Aorta (tissue), 5 donors: Measurements from ENCODE around the gene TACC2. TPM values are rescaled to one million over a fixed set of nuclear protein-coding genes. Genes with fewer than 3 reads are reported as not detected.

Experiments used
- ATAC-seq: fragments of 200-7000 bp; cut with Tn5 transposase; one replicate; pipeline ENCODE4 v1.9.1; 2022; ENCODE audit warnings: moderate library complexity; ENCODE audit not compliant: low FRiP score
- DNase-seq, 2 donors: peaks; one replicate each; pipeline ENCODE4 v3.0.0-alpha.2; 2020
- H3K27ac ChIP-seq, 2 donors: one replicate each; pipeline ENCODE4 v1.5.1; 2013; ENCODE audit warnings: low read length in 2 of 2, mild to moderate bottlenecking in 2 of 2, moderate library complexity in 2 of 2, control low read depth in 1 of 2, inconsistent platforms in 1 of 2, low read depth in 1 of 2
- H3K27me3 ChIP-seq, 2 donors: one replicate each; pipeline ENCODE4 v1.6.1; 2013; ENCODE audit warnings: control low read depth in 1 of 2, low read length in 1 of 2, mild to moderate bottlenecking in 1 of 2, moderate library complexity in 1 of 2; ENCODE audit not compliant: insufficient read depth in 2 of 2, control insufficient read depth in 1 of 2
- H3K36me3 ChIP-seq, 2 donors: one replicate each; pipeline ENCODE4 v1.6.1; 2013; ENCODE audit warnings: control low read depth in 1 of 2, low read length in 1 of 2, mild to moderate bottlenecking in 1 of 2; ENCODE audit not compliant: insufficient read depth in 2 of 2, control insufficient read depth in 1 of 2
- H3K4me1 ChIP-seq, 2 donors: one replicate each; pipeline ENCODE4 v1.6.1; 2013; ENCODE audit warnings: low read length in 2 of 2, control low read depth in 1 of 2, mild to moderate bottlenecking in 1 of 2, moderate library complexity in 1 of 2; ENCODE audit not compliant: insufficient read depth in 2 of 2, control insufficient read depth in 1 of 2
- H3K4me3 ChIP-seq, 2 donors: one replicate each; pipeline ENCODE4 v1.5.1; 2013; ENCODE audit warnings: low read length in 2 of 2, control low read depth in 1 of 2, mild to moderate bottlenecking in 1 of 2
- H3K9me3 ChIP-seq: one replicate; pipeline ENCODE4 v1.6.1; 2013; ENCODE audit warnings: mild to moderate bottlenecking, low read length; ENCODE audit not compliant: control insufficient read depth
- WGBS, 2 donors: extraction: QIAGEN DNeasy Blood & Tissue Kit; methylation state at CpG; one replicate each; pipeline ENCODE4 v1.1.7; 2013; 5-methylcytosine and 5-hydroxymethylcytosine counted together
- intact Hi-C, 2 donors: fragments of 100-400 bp; cut with DNase I; formaldehyde crosslinking; loops; one replicate each; pipeline versions ENCODE4 v1.14.2 to v1.15.0; 2022
- polyA plus RNA-seq, 2 donors: library from polyadenylated mRNA; stranded (reverse); fragments of 200-250 nt; gene quantifications; one replicate each; pipeline ENCODE4 v1.2.3, GENCODE V29; 2013
- total RNA-seq, 2 donors: library from RNA; stranded (reverse); fragmentation: NEBNext Ultra II Directional; extraction: Animal tissue kit (Norgen Biotek cat#: 25700); gene quantifications; one replicate each; pipeline ENCODE4 v1.2.1, GENCODE V29; 2021
- donor health status: healthy with polysubstance abuse.
- donor health status: Bipolar disorder and iron deficiency.
- donor health status: DM: no; HTN: no; CAD: no.
- donor health status: DM: no; HTN: no; CAD: no.
- donor health status: DM: yes; HTN: yes; CAD: no.

TACC2 gene
- total and polyA plus RNA-seq, 4 donors = 25.8 to 74.4 (median 50.8) TPM

DNA sequence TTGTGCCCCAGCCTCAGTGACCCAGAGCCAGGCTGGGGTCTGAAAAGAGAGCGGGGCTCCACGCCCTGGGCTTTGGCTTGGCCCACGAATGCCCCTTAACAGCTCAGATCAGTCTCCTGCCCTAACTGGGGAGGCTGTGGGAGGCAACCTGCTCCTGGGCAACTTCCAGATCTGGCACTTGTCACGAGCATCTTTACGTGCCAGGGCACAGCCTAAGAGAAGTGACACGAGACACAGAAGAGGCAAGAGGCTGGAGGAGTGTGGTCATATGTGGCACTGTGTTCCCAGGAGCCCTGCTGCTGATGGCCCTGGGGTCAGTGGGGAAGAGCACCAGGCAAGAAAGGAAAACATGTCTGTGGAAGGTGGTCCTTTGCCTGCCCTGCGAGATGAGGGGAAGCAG lies 184.4 kb downstream of the TACC2 start:
- H3K9me3 ChIP-seq = no peaks in the 10 kb centered on the region
- no peaks in the 10 kb centered on the region for H3K27me3 ChIP-seq
- intact Hi-C loops = no loop called here
- no peak overlapping the region for H3K4me3 ChIP-seq
- H3K36me3 ChIP-seq = no peaks in the 10 kb centered on the region
- ATAC-seq = no peak
- no peak overlapping the region for H3K27ac ChIP-seq
- DNase-seq = no peak
- 68% methylated on average over 7 of the region's 7 CpGs for WGBS, 2 donors
- peaks cover 0 to 4% of the 10 kb centered on the region in 2 donors for H3K4me1 ChIP-seq

DNA sequence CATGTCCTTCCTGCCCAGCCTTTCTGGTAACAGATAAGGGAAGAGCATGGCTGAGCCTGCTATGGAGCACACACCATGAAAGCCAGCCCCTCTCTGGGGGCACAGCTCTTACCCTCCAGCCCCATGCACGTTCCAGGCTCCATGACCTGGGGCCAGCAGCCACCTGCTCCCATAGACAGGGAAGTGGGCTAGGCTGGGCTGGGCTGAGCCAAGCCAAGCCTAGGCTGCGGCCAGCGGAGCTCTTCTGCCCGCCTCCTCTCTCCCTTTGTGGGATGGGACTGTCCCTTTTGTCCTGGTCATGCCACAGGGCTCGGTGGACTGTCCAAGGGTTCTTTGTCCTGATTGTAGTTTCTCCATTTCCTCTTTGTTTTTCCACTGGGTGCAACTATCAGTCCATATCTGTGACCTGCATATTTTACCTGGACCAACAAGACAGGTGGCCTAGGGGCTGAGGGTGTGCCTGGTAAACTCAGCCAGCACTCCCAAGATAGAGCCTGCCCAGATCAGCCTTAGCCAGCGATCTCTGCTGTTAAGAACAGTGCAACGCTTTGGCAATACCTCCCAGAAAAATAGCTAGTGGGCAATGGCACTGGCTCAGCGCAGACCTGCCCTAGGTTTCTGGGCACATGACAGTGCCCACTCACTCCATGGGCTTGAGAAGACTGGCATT lies 184.9 kb downstream of the TACC2 start:
- WGBS, 2 donors = 79 to 96% methylated on average over 8 of the region's 8 CpGs
- ATAC-seq (no peak), DNase-seq (no peak)
- H3K27me3 ChIP-seq = no peaks in the 10 kb centered on the region
- no peak overlapping the region for H3K27ac ChIP-seq
- H3K9me3 ChIP-seq = no peaks in the 10 kb centered on the region
- peaks cover 0 to 1% of the 10 kb centered on the region in 2 donors for H3K4me1 ChIP-seq
- no peak overlapping the region for H3K4me3 ChIP-seq
- no peaks in the 10 kb centered on the region for H3K36me3 ChIP-seq
- intact Hi-C loops = no loop called here

DNA sequence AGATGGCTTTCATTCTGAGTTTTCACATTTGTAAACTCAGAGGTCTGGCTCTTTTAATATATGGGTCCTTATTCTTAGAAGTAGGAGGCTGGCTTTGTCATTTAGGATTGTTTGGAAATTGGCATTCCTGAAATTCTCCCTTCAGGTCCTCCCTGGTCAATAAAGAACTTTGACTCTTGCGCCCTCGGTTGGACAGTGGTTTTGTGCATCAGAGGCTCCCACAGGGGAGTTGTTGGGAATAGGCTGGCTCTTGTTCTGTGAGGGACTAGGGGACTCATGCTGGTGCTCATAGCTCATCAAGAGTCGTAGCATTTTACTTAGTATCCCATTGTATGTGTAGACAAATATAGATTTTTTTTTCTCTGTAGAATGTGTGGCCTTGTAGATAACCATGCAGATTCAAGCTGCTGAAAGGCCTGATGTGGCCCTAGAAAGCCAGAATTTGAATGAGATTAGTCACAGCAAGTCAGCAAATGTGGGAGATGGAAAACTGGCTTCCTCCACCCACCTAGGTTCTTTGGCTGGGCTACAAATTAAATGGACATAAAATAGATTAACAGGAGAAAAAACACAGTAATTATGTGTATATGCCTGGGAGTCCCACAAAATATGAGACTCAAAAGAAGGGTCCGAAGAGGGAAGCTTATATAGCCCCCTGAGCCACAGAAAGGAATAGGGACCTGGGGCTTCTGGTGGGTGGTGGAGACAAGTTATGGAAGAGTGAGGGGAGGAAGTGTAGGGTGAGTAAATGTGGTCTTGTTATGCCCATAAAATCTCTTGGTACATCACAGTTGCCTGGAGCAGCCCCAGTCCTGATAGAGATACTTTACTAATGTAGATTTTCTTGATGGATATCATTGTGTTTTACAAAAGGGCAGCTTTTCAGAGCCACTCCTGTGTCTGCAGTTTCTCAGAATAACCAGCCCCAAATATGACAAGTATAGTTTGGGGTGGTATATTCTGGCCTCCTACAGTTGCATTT lies 187.6 kb downstream of the TACC2 start:
- WGBS, 2 donors = 78 to 84% methylated on average over 4 of the region's 4 CpGs
- H3K4me3 ChIP-seq = no peak overlapping the region
- no peaks in the 10 kb centered on the region for H3K36me3 ChIP-seq
- ATAC-seq (no peak), DNase-seq (no peak)
- intact Hi-C loops = no loop called here
- peaks cover 0 to 3% of the 10 kb centered on the region in 2 donors for H3K4me1 ChIP-seq
- no peak overlapping the region for H3K27ac ChIP-seq
- H3K9me3 ChIP-seq = no peaks in the 10 kb centered on the region
- no peaks in the 10 kb centered on the region for H3K27me3 ChIP-seq

DNA sequence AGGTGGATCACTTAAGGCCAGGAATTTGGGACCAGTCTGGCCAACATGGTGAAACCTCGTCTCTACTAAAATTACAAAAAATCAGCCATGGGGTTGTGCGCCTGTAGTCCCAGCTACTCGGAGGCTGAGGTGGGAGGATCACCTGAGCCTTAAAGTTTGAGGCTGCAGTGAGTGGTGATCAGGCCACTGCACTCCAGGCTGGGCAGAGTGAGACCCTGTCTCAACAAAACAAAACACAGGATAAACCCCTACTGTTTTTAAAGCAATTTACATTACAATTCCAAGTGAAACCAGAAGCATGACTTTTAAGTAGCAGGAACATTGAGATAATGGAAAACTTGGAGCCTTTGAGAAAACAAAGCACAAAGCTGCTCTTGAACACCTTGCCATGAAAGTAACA lies 189.7 kb downstream of the TACC2 start:
- WGBS, 2 donors = 92 to 98% methylated on average over 3 of the region's 3 CpGs
- no peak overlapping the region for H3K4me3 ChIP-seq
- intact Hi-C loops = no loop called here
- ATAC-seq (no peak), DNase-seq (no peak)
- H3K27ac ChIP-seq = no peak overlapping the region
- H3K36me3 ChIP-seq = no peaks in the 10 kb centered on the region
- no peaks in the 10 kb centered on the region for H3K27me3 ChIP-seq
- H3K4me1 ChIP-seq = peaks cover 0 to 3% of the 10 kb centered on the region in 2 donors
- H3K9me3 ChIP-seq = no peaks in the 10 kb centered on the region

DNA sequence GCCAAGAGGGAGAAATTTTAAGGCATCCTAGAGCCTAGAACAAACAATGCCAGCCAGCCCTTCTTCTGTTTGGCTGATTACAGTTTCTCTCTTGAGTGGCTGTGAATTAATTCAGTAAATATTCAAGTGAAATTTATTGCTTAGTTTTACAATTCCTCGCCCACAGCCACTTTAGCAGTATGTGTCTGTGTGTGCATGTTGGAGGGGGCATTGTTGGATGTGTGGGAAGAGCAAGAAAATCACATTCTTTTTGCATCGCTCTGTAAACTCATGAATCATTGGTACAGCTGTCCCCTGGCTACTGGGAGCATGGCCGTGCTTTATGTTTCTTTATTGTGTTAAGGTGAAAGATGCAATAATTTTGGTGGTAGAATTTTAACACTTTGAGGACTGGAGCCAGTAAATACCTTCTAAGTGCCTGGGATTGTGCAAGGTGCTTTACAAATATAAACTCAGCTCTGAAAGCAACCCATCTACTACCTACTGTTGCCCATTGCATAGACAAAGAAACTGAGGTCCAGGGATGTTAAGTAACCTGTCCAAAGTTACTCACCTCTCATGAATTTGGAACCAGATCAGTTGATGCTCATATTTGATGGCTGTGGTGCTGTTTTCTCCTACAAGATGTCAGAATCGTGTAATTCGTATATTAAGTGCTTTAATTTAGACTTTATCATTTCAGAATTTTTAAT lies 192.2 kb downstream of the TACC2 start:
- intact Hi-C loops = no loop called here
- Histone ChIP-seq H3K36me3 (no peaks in the 10 kb centered on the region), H3K27me3 (no peaks in the 10 kb centered on the region), H3K4me3 (no peak overlapping the region), H3K27ac (no peak overlapping the region), H3K9me3 (no peaks in the 10 kb centered on the region), H3K4me1 (peaks cover 0 to 3% of the 10 kb centered on the region in 2 donors)
- DNase-seq = no peak
- no peak for ATAC-seq
- 69 to 73% methylated on average over 5 of the region's 5 CpGs for WGBS, 2 donors

DNA sequence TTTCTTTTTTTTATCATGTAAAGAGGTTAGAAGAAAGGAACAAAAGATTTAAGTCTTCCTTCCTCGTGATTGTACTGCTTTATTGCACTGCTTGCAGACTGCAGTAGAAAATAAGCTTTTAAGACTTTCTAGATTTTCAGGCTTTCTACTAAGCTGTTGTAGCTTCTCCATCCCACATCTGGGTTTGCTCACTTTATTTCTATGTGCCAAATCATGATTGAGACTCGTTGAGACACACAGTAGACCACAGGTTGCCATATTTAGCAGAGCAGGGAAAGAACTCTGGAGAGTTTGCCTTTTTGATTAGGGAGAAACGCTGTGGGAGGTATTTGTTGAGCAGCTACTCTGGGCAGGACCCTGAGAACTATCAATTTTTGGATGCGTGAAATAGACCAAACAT lies 192.9 kb downstream of the TACC2 start:
- Histone ChIP-seq H3K9me3 (no peaks in the 10 kb centered on the region), H3K36me3 (no peaks in the 10 kb centered on the region), H3K4me1 (peaks cover 0 to 3% of the 10 kb centered on the region in 2 donors), H3K27ac (no peak overlapping the region), H3K27me3 (no peaks in the 10 kb centered on the region), H3K4me3 (no peak overlapping the region)
- DNase-seq (no peak), ATAC-seq (no peak)
- 46 to 47% methylated on average over 4 of the region's 4 CpGs for WGBS, 2 donors
- intact Hi-C loops = no loop called here

DNA sequence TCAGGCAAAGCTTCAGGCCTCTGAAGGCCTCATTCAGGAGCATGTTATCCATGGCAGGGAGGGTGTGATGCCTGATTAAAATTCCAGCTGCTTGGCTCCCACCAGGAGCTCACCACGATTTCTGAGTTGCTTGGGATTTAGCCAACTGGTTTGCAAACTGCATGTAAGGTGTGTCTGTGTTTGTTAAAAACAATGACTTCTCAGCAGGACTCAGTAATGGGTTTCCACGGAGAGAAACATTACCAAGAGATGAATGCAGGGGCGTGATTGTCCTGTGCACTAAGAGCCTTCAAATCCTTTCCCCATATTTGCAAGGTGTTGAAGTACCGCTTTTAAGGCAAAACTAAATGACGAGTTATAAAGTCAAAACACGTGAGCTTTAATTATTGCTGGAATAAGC lies 193.3 kb downstream of the TACC2 start:
- no peak overlapping the region for H3K4me3 ChIP-seq
- no peaks in the 10 kb centered on the region for H3K36me3 ChIP-seq
- 76 to 77% methylated on average over 6 of the region's 6 CpGs for WGBS, 2 donors
- no peak overlapping the region for H3K27ac ChIP-seq
- DNase-seq (no peak), ATAC-seq (no peak)
- no peaks in the 10 kb centered on the region for H3K9me3 ChIP-seq
- H3K4me1 ChIP-seq = peaks cover 0 to 3% of the 10 kb centered on the region in 2 donors
- no peaks in the 10 kb centered on the region for H3K27me3 ChIP-seq
- intact Hi-C loops = no loop called here

DNA sequence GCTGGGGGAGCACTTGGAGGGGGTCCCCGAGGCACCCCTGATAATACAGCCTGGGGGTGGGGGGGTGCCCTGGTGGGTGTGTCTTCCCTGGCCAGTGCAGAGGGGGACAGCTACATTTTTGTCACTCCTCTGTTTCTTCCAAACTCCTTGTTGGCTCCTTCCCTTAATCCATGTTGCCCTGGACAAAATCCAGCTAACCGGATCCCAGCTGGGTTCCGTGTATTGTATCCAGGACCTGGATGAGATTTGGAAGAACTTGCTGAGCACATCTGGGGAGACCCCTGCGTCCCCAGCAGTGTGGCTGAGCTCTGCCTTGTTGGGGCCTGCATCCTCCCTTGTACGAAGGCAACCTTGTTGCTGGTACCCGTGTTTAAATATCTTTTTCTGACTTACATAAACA lies 195.3 kb downstream of the TACC2 start:
- Histone ChIP-seq H3K36me3 (no peaks in the 10 kb centered on the region), H3K4me3 (no peak overlapping the region), H3K4me1 (peaks cover 0 to 3% of the 10 kb centered on the region in 2 donors), H3K27me3 (no peaks in the 10 kb centered on the region), H3K27ac (no peak overlapping the region), H3K9me3 (no peaks in the 10 kb centered on the region)
- DNase-seq (no peak), ATAC-seq (no peak)
- intact Hi-C loops = no loop called here
- 69 to 72% methylated on average over 6 of the region's 6 CpGs for WGBS, 2 donors
